Measurements from ENCODE around the gene ZNF223. TPM values are rescaled to one million over a fixed set of nuclear protein-coding genes. Genes with fewer than 3 reads are reported as not detected.

ZNF223 gene
- total and polyA plus RNA-seq, 10 of the 15 experiments (the other 5 are each of a cell fraction or from before 2014, with no cell fraction given) = 0.05 to 3.7 (median 0.14) TPM; not detected in 4

DNA sequence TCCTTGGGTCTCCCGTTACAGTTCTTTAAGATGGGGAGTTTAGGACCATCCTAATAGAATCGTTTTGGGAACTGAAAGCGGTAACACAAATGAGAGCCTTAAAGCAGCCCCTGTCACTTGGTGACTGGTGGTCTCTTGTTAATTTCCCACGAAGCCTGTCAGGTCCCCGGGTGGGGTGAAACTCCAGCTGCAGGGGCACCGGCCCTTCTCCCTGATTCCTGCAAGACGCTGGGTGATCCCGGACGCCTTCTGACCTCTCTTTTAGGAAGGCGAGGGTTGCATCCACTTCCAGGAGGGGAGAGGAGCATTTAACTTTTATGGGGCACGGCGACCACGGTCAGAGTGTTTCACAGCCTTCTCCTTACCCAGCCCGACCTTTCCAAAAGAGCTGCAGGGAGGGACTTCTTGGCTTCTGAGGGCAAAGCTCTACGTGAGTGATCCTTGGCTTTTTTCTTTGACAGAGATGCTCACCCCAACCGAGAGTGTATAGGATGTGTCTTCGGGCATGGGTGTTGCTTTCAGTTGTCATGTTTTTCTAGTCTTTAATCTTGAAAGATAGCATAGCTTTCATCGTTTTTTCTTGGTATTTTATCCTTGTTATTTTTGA, 62.1 kb downstream of the ZNF223 start:
- no peak for FAIRE-seq
- POLR2A ChIA-PET = interaction anchor here (0.9 to 1.2 kb wide), 2 partner anchors 51 to 93 kb away, joined by 4 to 5 read pairs; partner anchors contain the start of gene ZNF226
- RAD21 ChIA-PET (ENCODE audit: unreplicated experiment) = interaction anchor here (1.1 kb wide), 1 partner anchor 19 kb away, joined by 4 read pairs; no protein-coding TSS in a partner anchor
- H3K4me1 ChIP-seq (ENCODE audit: control insufficient read depth, insufficient read depth, low read length) = no peaks in the 10 kb centered on the region
- no peaks in the 10 kb centered on the region for H3K27me3 ChIP-seq (replicated peaks in 1 of 2; ENCODE audit: control insufficient read depth in 2 of 2, insufficient read depth in 2 of 2, low read length in 1 of 2)
- peaks cover 3% of the 10 kb centered on the region; the same call in 2 of the 3 replicates for H3K9me3 ChIP-seq (replicated peaks; ENCODE audit: control insufficient read depth, insufficient read depth, low read length)
- DNase-seq (ENCODE audit: low read depth, low spot score) = no peak
- H3K9ac ChIP-seq (ENCODE audit: control insufficient read depth, insufficient read depth, low read length) = peak overlapping the region; percentile 75
- H3K79me2 ChIP-seq (ENCODE audit: control insufficient read depth, insufficient read depth, low read length) = peaks cover 10% of the 10 kb centered on the region
- ATAC-seq = peak; percentile 45
- whole genome bisulfite sequencing (ENCODE audit: insufficient coverage, insufficient replicate concordance, low lambda C conversion rate, missing lambda C conversion rate) = 4% methylated on average over 18 of the region's 18 CpGs
- H2AFZ ChIP-seq (ENCODE audit: control insufficient read depth, low read depth, low read length) = peak overlapping the region; percentile 98
- no peaks in the 10 kb centered on the region for H4K20me1 ChIP-seq (ENCODE audit: control insufficient read depth, insufficient read depth)
- in situ Hi-C loops (cut with MboI) (loop anchor here (5.0 kb wide), 1 partner anchor 188 kb away; no protein-coding TSS in a partner anchor), intact Hi-C loops (cut with micrococcal nuclease; ENCODE audit: unreplicated experiment) (loop anchor here (1.0 to 2.0 kb wide), 2 partner anchors 19 to 51 kb away; partner anchors contain the start of gene ZNF226)
- H3K27ac ChIP-seq (ENCODE audit: control insufficient read depth, insufficient read depth) = peak overlapping the region; percentile 73
- TF ChIP-seq RAD51 (IDR thresholded peaks at IDR 0.05) = no peak
- TF ChIP-seq, protein P1, sequence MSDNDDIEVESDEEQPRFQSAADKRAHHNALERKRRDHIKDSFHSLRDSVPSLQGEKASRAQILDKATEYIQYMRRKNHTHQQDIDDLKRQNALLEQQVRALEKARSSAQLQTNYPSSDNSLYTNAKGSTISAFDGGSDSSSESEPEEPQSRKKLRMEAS (IDR thresholded peaks at IDR 0.05; ENCODE audit: low read depth, low read length) = no peak
- TF ChIP-seq, protein P2, sequence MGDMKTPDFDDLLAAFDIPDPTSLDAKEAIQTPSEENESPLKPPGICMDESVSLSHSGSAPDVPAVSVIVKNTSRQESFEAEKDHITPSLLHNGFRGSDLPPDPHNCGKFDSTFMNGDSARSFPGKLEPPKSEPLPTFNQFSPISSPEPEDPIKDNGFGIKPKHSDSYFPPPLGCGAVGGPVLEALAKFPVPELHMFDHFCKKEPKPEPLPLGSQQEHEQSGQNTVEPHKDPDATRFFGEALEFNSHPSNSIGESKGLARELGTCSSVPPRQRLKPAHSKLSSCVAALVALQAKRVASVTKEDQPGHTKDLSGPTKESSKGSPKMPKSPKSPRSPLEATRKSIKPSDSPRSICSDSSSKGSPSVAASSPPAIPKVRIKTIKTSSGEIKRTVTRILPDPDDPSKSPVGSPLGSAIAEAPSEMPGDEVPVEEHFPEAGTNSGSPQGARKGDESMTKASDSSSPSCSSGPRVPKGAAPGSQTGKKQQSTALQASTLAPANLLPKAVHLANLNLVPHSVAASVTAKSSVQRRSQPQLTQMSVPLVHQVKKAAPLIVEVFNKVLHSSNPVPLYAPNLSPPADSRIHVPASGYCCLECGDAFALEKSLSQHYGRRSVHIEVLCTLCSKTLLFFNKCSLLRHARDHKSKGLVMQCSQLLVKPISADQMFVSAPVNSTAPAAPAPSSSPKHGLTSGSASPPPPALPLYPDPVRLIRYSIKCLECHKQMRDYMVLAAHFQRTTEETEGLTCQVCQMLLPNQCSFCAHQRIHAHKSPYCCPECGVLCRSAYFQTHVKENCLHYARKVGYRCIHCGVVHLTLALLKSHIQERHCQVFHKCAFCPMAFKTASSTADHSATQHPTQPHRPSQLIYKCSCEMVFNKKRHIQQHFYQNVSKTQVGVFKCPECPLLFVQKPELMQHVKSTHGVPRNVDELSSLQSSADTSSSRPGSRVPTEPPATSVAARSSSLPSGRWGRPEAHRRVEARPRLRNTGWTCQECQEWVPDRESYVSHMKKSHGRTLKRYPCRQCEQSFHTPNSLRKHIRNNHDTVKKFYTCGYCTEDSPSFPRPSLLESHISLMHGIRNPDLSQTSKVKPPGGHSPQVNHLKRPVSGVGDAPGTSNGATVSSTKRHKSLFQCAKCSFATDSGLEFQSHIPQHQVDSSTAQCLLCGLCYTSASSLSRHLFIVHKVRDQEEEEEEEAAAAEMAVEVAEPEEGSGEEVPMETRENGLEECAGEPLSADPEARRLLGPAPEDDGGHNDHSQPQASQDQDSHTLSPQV (IDR thresholded peaks at IDR 0.05) = no peak
- no peak for TF ChIP-seq GABPA (IDR thresholded peaks at IDR 0.05; ENCODE audit: low read depth)
- no peak for TF ChIP-seq IRF4 (IDR thresholded peaks at IDR 0.05; ENCODE audit: low read depth, low read length)
- no peak for TF ChIP-seq RCOR1 (conservative IDR thresholded peaks at IDR 0.05; ENCODE audit: low read depth, low read length)
- no peak for TF ChIP-seq NBN (IDR thresholded peaks at IDR 0.05)
- TF ChIP-seq CHD2 (IDR thresholded peaks at IDR 0.05; ENCODE audit: borderline replicate concordance, low read depth, low read length) = no peak
- no peak for TF ChIP-seq TBL1XR1 (IDR thresholded peaks at IDR 0.05; ENCODE audit: low read depth, low read length)
- TF ChIP-seq ZNF274 (IDR thresholded peaks at IDR 0.05; ENCODE audit: insufficient read depth, insufficient read length) = no peak
- peak overlapping the region; percentile 89 for H3K4me2 ChIP-seq (ENCODE audit: control insufficient read depth, insufficient read depth)
- H3K36me3 ChIP-seq (ENCODE audit: control insufficient read depth in 2 of 2, insufficient read depth in 2 of 2, low read length in 1 of 2) = peaks cover 0 to 3% of the 10 kb centered on the region in 2 experiments; a peak in 3 of 4 replicates
- peak overlapping the region; percentile 91 for H3K4me3 ChIP-seq
- CTCF ChIA-PET = interaction anchor here (1.1 to 1.5 kb wide), 2 partner anchors 19 to 34 kb away, joined by 3 to 11 read pairs; partner anchors contain the start of gene ZNF224
- SMC1A ChIA-PET (ENCODE audit: uncharacterized antibody, unreplicated experiment) = interaction anchor here (0.6 to 1.7 kb wide), 6 partner anchors 15 to 146 kb away, joined by 3 to 7 read pairs (median 4); partner anchors contain the start of genes ZNF226 and ZNF233
- BruUV-seq (replicated peaks) = TSS peak; percentile 80

Small RNA genes lying within 50 kb of the gene (small RNA-seq; reads per million reads assigned to genes)
- gene RNU6-902P = not detected

Other genes starting within 250 kb of the ZNF223 start
Only the 7 nearest of the 15 such genes appear.
- 5.7 and 7.5 TPM in 2 replicates for gene ZNF155, start 67.8 kb upstream of the ZNF223 start, total RNA-seq (2014; rRNA removed)
- gene ZNF155, start 67.8 kb upstream of the ZNF223 start, total RNA-seq (2014; rRNA removed; fragmentation: Illumina TruSeq; extraction: Trizol) = 8.3 and 9.4 TPM in 2 replicates
- gene ZNF155, start 67.8 kb upstream of the ZNF223 start, total RNA-seq (2021) = 5.8 and 6.2 TPM in 2 replicates
- gene ZNF155, start 67.8 kb upstream of the ZNF223 start, polyA plus RNA-seq (2011; rRNA removed) = 12.2 and 15.6 TPM in 2 replicates
- gene ZNF155, start 67.8 kb upstream of the ZNF223 start, polyA plus RNA-seq (2014; fragmentation: Illumina TruSeq; extraction: Trizol) = 7.3 and 9.7 TPM in 2 replicates
- gene ZNF155, start 67.8 kb upstream of the ZNF223 start, polyA plus RNA-seq (2014; fragmentation: Nextera tagmentation; extraction: Ambion mirVana) = 1 to 10 TPM; 2.4 to 3.4 TPM
- gene ZNF155, start 67.8 kb upstream of the ZNF223 start, polyA plus RNA-seq (2014; rRNA removed) = 5.0 and 5.6 TPM in 2 replicates
- 1 to 10 TPM; 2.8 to 3.9 TPM for gene ZNF155, start 67.8 kb upstream of the ZNF223 start, polyA plus RNA-seq (2016; fragmentation: Nextera tagmentation; extraction: Ambion mirVana)
- gene ZNF230, start 49.1 kb upstream of the ZNF223 start, total RNA-seq (2014; rRNA removed) = 2.7 and 4.0 TPM in 2 replicates
- 3.9 and 4.0 TPM in 2 replicates for gene ZNF230, start 49.1 kb upstream of the ZNF223 start, total RNA-seq (2014; rRNA removed; fragmentation: Illumina TruSeq; extraction: Trizol)
- 2.3 and 4.1 TPM in 2 replicates for gene ZNF230, start 49.1 kb upstream of the ZNF223 start, total RNA-seq (2021)
- gene ZNF230, start 49.1 kb upstream of the ZNF223 start, polyA plus RNA-seq (2011; rRNA removed) = 9.1 and 11.7 TPM in 2 replicates
- gene ZNF230, start 49.1 kb upstream of the ZNF223 start, polyA plus RNA-seq (2014; fragmentation: Illumina TruSeq; extraction: Trizol) = 3.4 and 3.6 TPM in 2 replicates
- gene ZNF230, start 49.1 kb upstream of the ZNF223 start, polyA plus RNA-seq (2014; fragmentation: Nextera tagmentation; extraction: Ambion mirVana) = 1 to 10 TPM; 1.8 to 2.5 TPM
- 2.6 and 4.0 TPM in 2 replicates for gene ZNF230, start 49.1 kb upstream of the ZNF223 start, polyA plus RNA-seq (2014; rRNA removed)
- gene ZNF230, start 49.1 kb upstream of the ZNF223 start, polyA plus RNA-seq (2016; fragmentation: Nextera tagmentation; extraction: Ambion mirVana) = 1 to 10 TPM; 3.3 to 3.9 TPM
- gene ZNF222, start 26.7 kb upstream of the ZNF223 start, total RNA-seq (2014; rRNA removed) = 4.0 and 4.1 TPM in 2 replicates
- gene ZNF222, start 26.7 kb upstream of the ZNF223 start, total RNA-seq (2014; rRNA removed; fragmentation: Illumina TruSeq; extraction: Trizol) = 4.6 and 5.6 TPM in 2 replicates
- gene ZNF222, start 26.7 kb upstream of the ZNF223 start, total RNA-seq (2021) = 2.9 and 3.9 TPM in 2 replicates
- gene ZNF222, start 26.7 kb upstream of the ZNF223 start, polyA plus RNA-seq (2011; rRNA removed) = 5.9 and 8.7 TPM in 2 replicates
- gene ZNF222, start 26.7 kb upstream of the ZNF223 start, polyA plus RNA-seq (2014; fragmentation: Illumina TruSeq; extraction: Trizol) = 4.4 and 7.4 TPM in 2 replicates
- 1 to 10 TPM; 3.3 to 4.7 TPM for gene ZNF222, start 26.7 kb upstream of the ZNF223 start, polyA plus RNA-seq (2014; fragmentation: Nextera tagmentation; extraction: Ambion mirVana)
- gene ZNF222, start 26.7 kb upstream of the ZNF223 start, polyA plus RNA-seq (2014; rRNA removed) = 3.2 and 4.6 TPM in 2 replicates
- 1 to 10 TPM; 2.3 to 2.4 TPM for gene ZNF222, start 26.7 kb upstream of the ZNF223 start, polyA plus RNA-seq (2016; fragmentation: Nextera tagmentation; extraction: Ambion mirVana)
- 0.45 and 0.49 TPM in 2 replicates for gene ZNF284, start 20.1 kb downstream of the ZNF223 start, total RNA-seq (2014; rRNA removed)
- gene ZNF284, start 20.1 kb downstream of the ZNF223 start, total RNA-seq (2014; rRNA removed; fragmentation: Illumina TruSeq; extraction: Trizol) = 0.72 and 0.88 TPM in 2 replicates
- gene ZNF284, start 20.1 kb downstream of the ZNF223 start, total RNA-seq (2021) = 0.53 and 0.82 TPM in 2 replicates
- gene ZNF284, start 20.1 kb downstream of the ZNF223 start, polyA plus RNA-seq (2011; rRNA removed) = 1.7 TPM in 2 replicates
- 0.48 and 0.62 TPM in 2 replicates for gene ZNF284, start 20.1 kb downstream of the ZNF223 start, polyA plus RNA-seq (2014; fragmentation: Illumina TruSeq; extraction: Trizol)
- gene ZNF284, start 20.1 kb downstream of the ZNF223 start, polyA plus RNA-seq (2014; fragmentation: Nextera tagmentation; extraction: Ambion mirVana) = under 1 TPM; 0.37 to 0.68 TPM
- gene ZNF284, start 20.1 kb downstream of the ZNF223 start, polyA plus RNA-seq (2014; rRNA removed) = 0.25 and 0.35 TPM in 2 replicates
- gene ZNF284, start 20.1 kb downstream of the ZNF223 start, polyA plus RNA-seq (2016; fragmentation: Nextera tagmentation; extraction: Ambion mirVana) = under 1 TPM; 0.60 TPM
- gene ZNF224, start 42.3 kb downstream of the ZNF223 start, total RNA-seq (2014; rRNA removed) = 17.2 and 21.7 TPM in 2 replicates
- 20.1 and 20.7 TPM in 2 replicates for gene ZNF224, start 42.3 kb downstream of the ZNF223 start, total RNA-seq (2014; rRNA removed; fragmentation: Illumina TruSeq; extraction: Trizol)
- gene ZNF224, start 42.3 kb downstream of the ZNF223 start, total RNA-seq (2021) = 14.2 and 15.3 TPM in 2 replicates
- 39.4 and 53.6 TPM in 2 replicates for gene ZNF224, start 42.3 kb downstream of the ZNF223 start, polyA plus RNA-seq (2011; rRNA removed)
- gene ZNF224, start 42.3 kb downstream of the ZNF223 start, polyA plus RNA-seq (2014; fragmentation: Illumina TruSeq; extraction: Trizol) = 18.0 and 25.7 TPM in 2 replicates
- gene ZNF224, start 42.3 kb downstream of the ZNF223 start, polyA plus RNA-seq (2014; fragmentation: Nextera tagmentation; extraction: Ambion mirVana) = 1 to 10 TPM; 6.8 to 7.8 TPM
- gene ZNF224, start 42.3 kb downstream of the ZNF223 start, polyA plus RNA-seq (2014; rRNA removed) = 17.0 and 20.1 TPM in 2 replicates
- gene ZNF224, start 42.3 kb downstream of the ZNF223 start, polyA plus RNA-seq (2016; fragmentation: Nextera tagmentation; extraction: Ambion mirVana) = 10 to 100 TPM; 12.4 to 17.2 TPM
- 2.0 and 2.9 TPM in 2 replicates for gene ZNF225, start 61.4 kb downstream of the ZNF223 start, total RNA-seq (2014; rRNA removed)
- gene ZNF225, start 61.4 kb downstream of the ZNF223 start, total RNA-seq (2014; rRNA removed; fragmentation: Illumina TruSeq; extraction: Trizol) = 4.4 and 5.0 TPM in 2 replicates
- gene ZNF225, start 61.4 kb downstream of the ZNF223 start, total RNA-seq (2021) = 3.8 and 4.3 TPM in 2 replicates
- gene ZNF225, start 61.4 kb downstream of the ZNF223 start, polyA plus RNA-seq (2011; rRNA removed) = 3.8 and 6.4 TPM in 2 replicates
- gene ZNF225, start 61.4 kb downstream of the ZNF223 start, polyA plus RNA-seq (2014; fragmentation: Illumina TruSeq; extraction: Trizol) = 2.8 and 3.4 TPM in 2 replicates
- 1 to 10 TPM; 1.3 to 1.4 TPM for gene ZNF225, start 61.4 kb downstream of the ZNF223 start, polyA plus RNA-seq (2014; fragmentation: Nextera tagmentation; extraction: Ambion mirVana)
- 2.4 and 2.8 TPM in 2 replicates for gene ZNF225, start 61.4 kb downstream of the ZNF223 start, polyA plus RNA-seq (2014; rRNA removed)
- gene ZNF225, start 61.4 kb downstream of the ZNF223 start, polyA plus RNA-seq (2016; fragmentation: Nextera tagmentation; extraction: Ambion mirVana) = 1 to 10 TPM; 1.9 to 3.4 TPM
- 6.3 and 6.8 TPM in 2 replicates for gene ZNF234, start 89.5 kb downstream of the ZNF223 start, total RNA-seq (2014; rRNA removed)
- gene ZNF234, start 89.5 kb downstream of the ZNF223 start, total RNA-seq (2014; rRNA removed; fragmentation: Illumina TruSeq; extraction: Trizol) = 8.1 and 8.9 TPM in 2 replicates
- 8.1 and 9.3 TPM in 2 replicates for gene ZNF234, start 89.5 kb downstream of the ZNF223 start, total RNA-seq (2021)
- 10.5 and 15.3 TPM in 2 replicates for gene ZNF234, start 89.5 kb downstream of the ZNF223 start, polyA plus RNA-seq (2011; rRNA removed)
- 5.3 and 6.0 TPM in 2 replicates for gene ZNF234, start 89.5 kb downstream of the ZNF223 start, polyA plus RNA-seq (2014; fragmentation: Illumina TruSeq; extraction: Trizol)
- 1 to 10 TPM; 2.7 to 2.8 TPM for gene ZNF234, start 89.5 kb downstream of the ZNF223 start, polyA plus RNA-seq (2014; fragmentation: Nextera tagmentation; extraction: Ambion mirVana)
- 4.2 and 5.1 TPM in 2 replicates for gene ZNF234, start 89.5 kb downstream of the ZNF223 start, polyA plus RNA-seq (2014; rRNA removed)
- gene ZNF234, start 89.5 kb downstream of the ZNF223 start, polyA plus RNA-seq (2016; fragmentation: Nextera tagmentation; extraction: Ambion mirVana) = 1 to 10 TPM; 4.7 TPM